Measurements from ENCODE around the gene MIA. TPM values are rescaled to one million over a fixed set of nuclear protein-coding genes. Genes with fewer than 3 reads are reported as not detected.

MIA gene
- total RNA-seq, 1 donor from 2014 or later: 9.9 TPM

DNA sequence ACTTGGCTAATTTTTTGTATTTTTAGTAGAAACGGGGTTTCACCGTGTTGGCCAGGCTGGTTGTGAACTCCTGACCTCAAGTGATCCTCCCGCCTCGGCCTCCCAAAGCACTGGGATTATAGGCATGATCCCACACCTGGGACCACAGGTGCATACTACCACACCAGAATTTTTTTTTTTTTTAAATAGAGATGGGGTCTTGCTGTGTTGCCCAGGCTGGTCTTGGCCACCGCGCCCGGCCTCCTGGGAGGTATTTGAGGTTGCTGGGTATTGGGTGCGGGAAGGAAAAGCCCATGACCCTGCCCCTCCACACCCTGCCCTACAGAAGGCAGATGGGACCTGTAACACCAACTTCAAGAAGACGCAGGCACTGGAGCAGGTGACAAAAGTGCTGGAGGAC is 38.7 kb upstream of the MIA start:
- Mint-ChIP-seq H3K4me1 (peaks cover 3% of the 10 kb centered on the region), H3K4me3 (no peak overlapping the region), H3K9me3 (no peaks in the 10 kb centered on the region), H3K36me3 (ENCODE audit: low read depth) (peaks cover 13% of the 10 kb centered on the region), H3K27me3 (ENCODE audit: low read depth) (no peaks in the 10 kb centered on the region), H3K27ac (ENCODE audit: unreplicated experiment) (no peak overlapping the region)
- TF ChIP-seq, protein P1, sequence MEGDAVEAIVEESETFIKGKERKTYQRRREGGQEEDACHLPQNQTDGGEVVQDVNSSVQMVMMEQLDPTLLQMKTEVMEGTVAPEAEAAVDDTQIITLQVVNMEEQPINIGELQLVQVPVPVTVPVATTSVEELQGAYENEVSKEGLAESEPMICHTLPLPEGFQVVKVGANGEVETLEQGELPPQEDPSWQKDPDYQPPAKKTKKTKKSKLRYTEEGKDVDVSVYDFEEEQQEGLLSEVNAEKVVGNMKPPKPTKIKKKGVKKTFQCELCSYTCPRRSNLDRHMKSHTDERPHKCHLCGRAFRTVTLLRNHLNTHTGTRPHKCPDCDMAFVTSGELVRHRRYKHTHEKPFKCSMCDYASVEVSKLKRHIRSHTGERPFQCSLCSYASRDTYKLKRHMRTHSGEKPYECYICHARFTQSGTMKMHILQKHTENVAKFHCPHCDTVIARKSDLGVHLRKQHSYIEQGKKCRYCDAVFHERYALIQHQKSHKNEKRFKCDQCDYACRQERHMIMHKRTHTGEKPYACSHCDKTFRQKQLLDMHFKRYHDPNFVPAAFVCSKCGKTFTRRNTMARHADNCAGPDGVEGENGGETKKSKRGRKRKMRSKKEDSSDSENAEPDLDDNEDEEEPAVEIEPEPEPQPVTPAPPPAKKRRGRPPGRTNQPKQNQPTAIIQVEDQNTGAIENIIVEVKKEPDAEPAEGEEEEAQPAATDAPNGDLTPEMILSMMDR (conservative IDR thresholded peaks at IDR 0.05): no peak
- no peak for DNase-seq (ENCODE audit: low read depth, low spot score)

DNA sequence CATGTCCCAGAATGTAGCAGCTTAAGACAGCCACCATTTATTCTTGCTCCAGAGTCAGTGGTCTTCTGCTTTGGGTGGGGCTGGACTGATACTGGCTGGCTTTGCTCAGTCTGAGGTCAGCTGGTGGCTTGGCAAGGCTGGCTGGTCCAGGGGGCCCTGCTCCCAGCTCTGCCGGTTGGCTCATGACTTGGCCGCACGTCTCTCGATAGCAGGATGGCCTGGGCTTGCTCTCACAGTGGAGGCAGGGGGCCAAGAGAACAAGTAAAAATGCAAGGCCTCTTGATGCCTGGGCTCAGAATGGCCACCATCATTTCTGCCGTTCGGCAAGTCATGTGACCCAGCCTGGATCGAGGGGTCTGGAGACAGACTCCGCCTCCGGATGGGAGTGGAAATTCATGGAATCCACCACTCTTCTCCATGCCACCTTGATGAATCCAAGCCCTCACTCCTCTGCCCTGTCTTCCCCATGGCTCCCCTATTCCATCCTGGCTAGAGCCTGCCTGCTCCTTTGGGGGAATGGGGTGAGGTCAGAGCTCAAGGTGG is 38.1 kb upstream of the MIA start:
- DNase-seq (ENCODE audit: low read depth, low spot score): no peak
- Mint-ChIP-seq H3K4me1 (peaks cover 3% of the 10 kb centered on the region), H3K27me3 (ENCODE audit: low read depth) (no peaks in the 10 kb centered on the region), H3K9me3 (no peaks in the 10 kb centered on the region), H3K4me3 (no peak overlapping the region), H3K36me3 (ENCODE audit: low read depth) (peaks cover 13% of the 10 kb centered on the region), H3K27ac (ENCODE audit: unreplicated experiment) (no peak overlapping the region)
- TF ChIP-seq, protein P1 (conservative IDR thresholded peaks at IDR 0.05): no peak

DNA sequence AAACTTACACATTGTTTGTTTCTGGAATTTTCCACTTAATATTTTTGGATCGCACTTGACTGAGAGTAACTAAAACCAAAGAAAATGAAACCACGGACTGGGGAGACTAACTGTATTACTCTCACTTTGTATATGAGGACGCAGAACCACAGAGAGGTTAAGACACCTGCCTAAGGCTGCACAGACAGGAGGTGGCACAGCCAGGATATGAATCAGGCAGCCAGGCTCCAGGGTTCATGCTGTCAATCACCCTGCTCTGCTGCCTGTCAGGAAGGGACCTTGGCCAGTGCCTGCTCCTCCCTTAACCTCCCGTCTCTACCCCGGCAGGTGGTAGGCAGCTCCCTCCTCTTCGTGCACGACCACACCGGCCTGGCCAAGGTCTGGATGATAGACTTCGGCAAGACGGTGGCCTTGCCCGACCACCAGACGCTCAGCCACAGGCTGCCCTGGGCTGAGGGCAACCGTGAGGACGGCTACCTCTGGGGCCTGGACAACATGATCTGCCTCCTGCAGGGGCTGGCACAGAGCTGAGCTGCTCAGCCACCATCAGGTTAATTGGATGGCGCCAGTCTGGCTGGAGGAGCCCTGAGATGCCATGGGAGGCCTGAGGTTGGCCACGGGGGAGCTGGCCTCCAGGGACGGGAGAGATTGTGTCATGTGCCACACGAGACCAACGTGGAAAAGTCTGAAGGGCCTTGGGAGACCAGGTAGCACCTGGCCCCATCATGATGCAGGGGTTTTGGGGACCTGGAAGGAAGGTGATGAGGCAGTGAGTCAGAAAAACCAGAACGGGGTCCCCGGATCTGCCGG is 36.1 kb upstream of the MIA start:
- H3K27me3 Mint-ChIP-seq (ENCODE audit: low read depth): no peaks in the 10 kb centered on the region
- DNase-seq (ENCODE audit: low read depth, low spot score): no peak
- no peaks in the 10 kb centered on the region for H3K9me3 Mint-ChIP-seq
- TF ChIP-seq, protein P1 (conservative IDR thresholded peaks at IDR 0.05): no peak
- peaks cover 3% of the 10 kb centered on the region for H3K4me1 Mint-ChIP-seq
- peaks cover 6% of the 10 kb centered on the region for H3K36me3 Mint-ChIP-seq (ENCODE audit: low read depth)
- no peak overlapping the region for H3K27ac Mint-ChIP-seq (ENCODE audit: unreplicated experiment)
- no peak overlapping the region for H3K4me3 Mint-ChIP-seq

DNA sequence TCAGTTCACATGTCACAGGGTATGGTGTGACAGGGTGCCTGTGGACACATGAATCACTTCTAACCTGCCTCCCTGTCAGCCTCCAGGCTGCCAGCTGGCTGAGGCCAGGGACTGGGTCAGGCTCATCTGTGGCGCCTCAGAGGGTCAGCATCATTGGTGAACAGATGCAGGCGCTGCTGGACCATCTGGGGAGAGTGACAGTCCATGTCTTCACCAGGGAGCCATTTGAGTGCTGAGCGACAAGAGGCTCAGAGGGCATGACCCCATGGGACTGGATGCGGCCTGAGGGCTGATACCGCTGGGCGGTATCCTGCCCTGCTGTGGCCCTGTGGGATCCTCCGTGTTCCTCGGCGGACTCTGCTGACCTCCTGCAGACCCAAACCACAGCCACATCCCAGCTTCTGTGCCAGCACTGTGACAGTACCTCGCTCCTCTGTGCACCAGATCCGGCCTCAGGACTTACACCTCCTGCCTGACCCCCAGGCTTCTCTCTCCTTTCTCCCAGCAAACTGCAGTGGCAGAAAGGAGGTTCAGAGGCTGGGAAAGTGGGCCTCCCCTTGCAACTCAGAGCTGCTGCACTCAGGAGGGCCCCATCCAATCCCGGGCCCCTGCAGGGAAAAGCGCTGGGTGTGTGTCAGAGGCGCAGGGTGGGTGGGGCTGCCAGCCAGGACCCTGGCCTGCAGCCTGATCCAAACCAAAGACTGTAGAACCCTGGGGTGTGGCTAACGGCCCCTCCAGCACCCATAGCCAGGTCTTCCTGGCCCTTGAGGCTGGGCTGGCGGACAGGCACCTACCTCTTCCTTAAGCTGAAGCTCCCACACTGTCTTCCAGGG is 35.2 kb upstream of the MIA start:
- H3K27me3 Mint-ChIP-seq (ENCODE audit: low read depth): no peaks in the 10 kb centered on the region
- no peak overlapping the region for H3K27ac Mint-ChIP-seq (ENCODE audit: unreplicated experiment)
- no peak for DNase-seq (ENCODE audit: low read depth, low spot score)

DNA sequence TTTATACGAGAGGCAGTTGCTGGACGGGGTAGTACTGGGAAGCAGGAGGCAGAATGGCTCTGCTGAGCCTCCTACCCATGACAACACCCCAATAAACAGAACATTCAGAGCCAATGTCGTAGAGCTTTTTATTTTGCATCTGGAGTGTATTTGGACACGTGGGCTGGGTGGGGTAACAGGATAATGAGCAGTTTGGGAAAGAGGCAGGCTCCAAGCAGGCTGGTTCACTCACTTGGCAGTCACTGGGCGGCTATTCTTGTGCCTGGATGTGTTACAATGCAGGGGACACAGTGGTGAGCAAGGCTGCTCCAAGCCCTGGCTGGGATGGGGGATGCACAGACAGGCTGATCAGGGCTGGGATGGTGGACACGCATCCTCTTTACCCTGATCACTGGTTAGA is 34.6 kb upstream of the MIA start:
- peaks cover 3% of the 10 kb centered on the region for H3K4me1 Mint-ChIP-seq

More for the DNA sequence above, 35.2 kb upstream of the MIA start:
- peaks cover 3% of the 10 kb centered on the region for H3K4me1 Mint-ChIP-seq
- no peak overlapping the region for H3K4me3 Mint-ChIP-seq
- H3K9me3 Mint-ChIP-seq: no peaks in the 10 kb centered on the region
- TF ChIP-seq, protein P1 (conservative IDR thresholded peaks at IDR 0.05): no peak
- peaks cover 6% of the 10 kb centered on the region for H3K36me3 Mint-ChIP-seq (ENCODE audit: low read depth)

More for the DNA sequence above, 34.6 kb upstream of the MIA start:
- Mint-ChIP-seq H3K9me3 (no peaks in the 10 kb centered on the region), H3K27ac (ENCODE audit: unreplicated experiment) (peak overlapping the region; percentile 62), H3K4me3 (no peak overlapping the region), H3K27me3 (ENCODE audit: low read depth) (no peaks in the 10 kb centered on the region), H3K36me3 (ENCODE audit: low read depth) (peaks cover 4% of the 10 kb centered on the region)
- TF ChIP-seq, protein P1 (conservative IDR thresholded peaks at IDR 0.05): no peak
- DNase-seq (ENCODE audit: low read depth, low spot score): no peak

Measured in neural crest cell (in vitro differentiated cells).